Trophoblast cell (in vitro differentiated cells and primary cell): Measurements from ENCODE around the gene IMP4.

Source experiments
- DNase-seq, 2 donors: peaks; one replicate each; pipeline ENCODE4 v3.0.0-alpha.2; 2016
- H2AFZ ChIP-seq: 2 replicates; pipeline ENCODE4 v1.6.1; 2013; ENCODE audit warnings: low read length, moderate library complexity, mild to moderate bottlenecking; ENCODE audit not compliant: insufficient read depth, poor library complexity
- H2AK5ac ChIP-seq: 2 replicates; pipeline ENCODE4 v1.6.1; 2013; ENCODE audit warnings: mild to moderate bottlenecking, low read length
- H2BK120ac ChIP-seq: 2 replicates; pipeline ENCODE4 v1.6.1; 2013; ENCODE audit warnings: low read length, mild to moderate bottlenecking, moderate library complexity; ENCODE audit not compliant: insufficient read depth, poor library complexity
- H2BK12ac ChIP-seq: 2 replicates; pipeline ENCODE4 v1.6.1; 2013; ENCODE audit warnings: mild to moderate bottlenecking, low read length, moderate library complexity
- H2BK5ac ChIP-seq: 2 replicates; pipeline ENCODE4 v1.6.1; 2013; ENCODE audit warnings: low read length, low read depth, moderate library complexity, mild to moderate bottlenecking; ENCODE audit not compliant: poor library complexity
- H3K14ac ChIP-seq: 2 replicates; pipeline ENCODE4 v1.6.1; 2013; ENCODE audit warnings: mild to moderate bottlenecking, low read length
- H3K18ac ChIP-seq: 2 replicates; pipeline ENCODE4 v1.6.1; 2013; ENCODE audit warnings: mild to moderate bottlenecking, low read length
- H3K23ac ChIP-seq: 2 replicates; pipeline ENCODE4 v1.6.1; 2013; ENCODE audit warnings: low read length
- H3K27ac ChIP-seq: 2 replicates; pipeline ENCODE4 v1.5.1; 2013; ENCODE audit warnings: low read depth, mild to moderate bottlenecking, inconsistent platforms, low read length, moderate library complexity
- H3K27me3 ChIP-seq: 2 replicates; pipeline ENCODE4 v1.6.1; 2013; ENCODE audit warnings: inconsistent platforms, mild to moderate bottlenecking, low read length, moderate library complexity; ENCODE audit not compliant: insufficient read depth
- H3K36me3 ChIP-seq, 2 experiments: 1 replicate in 1 of 2; 2 replicates in 1 of 2; pipeline ENCODE4 v1.6.1; 2013; ENCODE audit warnings: low read length in 2 of 2, mild to moderate bottlenecking in 2 of 2, moderate library complexity in 1 of 2; ENCODE audit not compliant: insufficient read depth in 2 of 2, control insufficient read depth in 1 of 2
- H3K4ac ChIP-seq: 2 replicates; pipeline ENCODE4 v1.6.1; 2013; ENCODE audit warnings: low read depth, mild to moderate bottlenecking, low read length, moderate library complexity
- H3K4me1 ChIP-seq, 2 experiments: 1 replicate in 1 of 2; 2 replicates in 1 of 2; pipeline ENCODE4 v1.6.1; 2013; ENCODE audit warnings: low read length in 2 of 2, mild to moderate bottlenecking in 2 of 2, moderate library complexity in 1 of 2; ENCODE audit not compliant: insufficient read depth in 2 of 2, control insufficient read depth in 1 of 2
- H3K4me2 ChIP-seq: 2 replicates; pipeline ENCODE4 v1.6.1; 2013; ENCODE audit warnings: inconsistent platforms, mild to moderate bottlenecking, low read length, moderate library complexity
- H3K4me3 ChIP-seq: 2 replicates; pipeline ENCODE4 v1.5.1; 2013; ENCODE audit warnings: mild to moderate bottlenecking, low read depth, low read length, inconsistent platforms
- H3K79me1 ChIP-seq: one replicate; pipeline ENCODE4 v1.6.1; 2013; ENCODE audit warnings: low read length
- H3K79me2 ChIP-seq: 2 replicates; pipeline ENCODE4 v1.6.1; 2013; ENCODE audit warnings: low read length, mild to moderate bottlenecking; ENCODE audit not compliant: control insufficient read depth, insufficient read depth, poor library complexity
- H3K9ac ChIP-seq: 2 replicates; pipeline ENCODE4 v1.6.1; 2013; ENCODE audit warnings: mild to moderate bottlenecking, low read length
- H3K9me3 ChIP-seq: 2 replicates; pipeline ENCODE4 v1.6.1; 2013; ENCODE audit warnings: low read depth, mild to moderate bottlenecking, control low read depth, inconsistent platforms, low read length; ENCODE audit not compliant: insufficient read depth
- H4K12ac ChIP-seq: 2 replicates; pipeline ENCODE4 v1.6.1; 2013; ENCODE audit warnings: low read depth, mild to moderate bottlenecking, low read length, moderate library complexity
- H4K8ac ChIP-seq: 2 replicates; pipeline ENCODE4 v1.6.1; 2013; ENCODE audit warnings: low read depth, mild to moderate bottlenecking, low read length, moderate library complexity
- H4K91ac ChIP-seq: one replicate; pipeline ENCODE4 v1.6.1; 2013; ENCODE audit warnings: low read depth, mild to moderate bottlenecking, low read length, moderate library complexity
- whole genome bisulfite sequencing: extraction: QIAGEN DNeasy Blood & Tissue Kit; methylation state at CpG from one replicate; pipeline ENCODE4 v1.1.7; 2013; ENCODE audit warnings: missing lambda C conversion rate; ENCODE audit not compliant: insufficient read length, insufficient coverage; ENCODE audit errors: extremely low coverage; 5-methylcytosine and 5-hydroxymethylcytosine counted together

The IMP4 gene

DNA sequence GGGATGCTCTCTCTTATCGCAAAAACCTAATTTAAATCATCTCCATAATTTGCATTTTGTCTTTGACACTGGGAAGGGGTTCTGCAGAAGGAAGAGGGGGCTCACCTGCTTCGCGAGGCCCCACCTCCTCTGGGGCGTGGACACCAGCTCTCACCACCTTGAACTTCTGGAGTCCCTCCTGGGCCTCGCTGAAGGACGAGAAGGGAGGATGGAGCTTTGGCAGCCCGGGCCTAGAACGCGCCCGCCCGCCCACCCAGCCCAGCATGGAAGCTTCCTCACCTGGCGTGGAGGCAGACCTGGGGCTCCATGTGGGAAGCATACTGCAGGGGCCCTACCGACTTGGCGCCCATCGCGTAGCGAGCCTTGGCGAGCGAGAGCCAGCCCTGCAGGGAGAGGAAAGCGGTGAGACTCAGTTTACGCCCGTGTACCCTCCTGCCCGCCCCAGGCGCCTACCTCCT lies 1.1 kb upstream of the IMP4 start:
- WGBS: no CpG with 5 or more reads among the region's 24 CpGs
- H3K27ac ChIP-seq: no peak overlapping the region
- H3K4me3 ChIP-seq: peak overlapping the region; percentile 87
- H3K14ac ChIP-seq: peak overlapping the region; percentile 21
- peak overlapping the region; percentile 66 for H3K4me2 ChIP-seq
- H3K79me1 ChIP-seq: peaks cover 6% of the 10 kb centered on the region
- peak overlapping the region; percentile 16 for H4K91ac ChIP-seq
- peak overlapping the region; percentile 4 for H3K9ac ChIP-seq
- peak overlapping the region; percentile 68 for H4K12ac ChIP-seq
- H3K4ac ChIP-seq: no peak overlapping the region
- peaks cover 3 to 4% of the 10 kb centered on the region in 2 experiments for H3K4me1 ChIP-seq
- H3K79me2 ChIP-seq: peaks cover 2% of the 10 kb centered on the region
- H3K18ac ChIP-seq: no peak overlapping the region
- H2AK5ac ChIP-seq: no peak overlapping the region
- no peak overlapping the region for H3K23ac ChIP-seq
- no peak overlapping the region for H2BK120ac ChIP-seq
- peak overlapping the region; percentile 55 for H4K8ac ChIP-seq
- H3K36me3 ChIP-seq: peaks cover 23 to 32% of the 10 kb centered on the region in 2 experiments
- H2BK5ac ChIP-seq: no peak overlapping the region
- H3K9me3 ChIP-seq: no peaks in the 10 kb centered on the region
- peak in 1 of 2 donors; percentile 39 for DNase-seq
- H2BK12ac ChIP-seq: no peak overlapping the region
- H2AFZ ChIP-seq: no peak overlapping the region
- H3K27me3 ChIP-seq: no peaks in the 10 kb centered on the region

DNA sequence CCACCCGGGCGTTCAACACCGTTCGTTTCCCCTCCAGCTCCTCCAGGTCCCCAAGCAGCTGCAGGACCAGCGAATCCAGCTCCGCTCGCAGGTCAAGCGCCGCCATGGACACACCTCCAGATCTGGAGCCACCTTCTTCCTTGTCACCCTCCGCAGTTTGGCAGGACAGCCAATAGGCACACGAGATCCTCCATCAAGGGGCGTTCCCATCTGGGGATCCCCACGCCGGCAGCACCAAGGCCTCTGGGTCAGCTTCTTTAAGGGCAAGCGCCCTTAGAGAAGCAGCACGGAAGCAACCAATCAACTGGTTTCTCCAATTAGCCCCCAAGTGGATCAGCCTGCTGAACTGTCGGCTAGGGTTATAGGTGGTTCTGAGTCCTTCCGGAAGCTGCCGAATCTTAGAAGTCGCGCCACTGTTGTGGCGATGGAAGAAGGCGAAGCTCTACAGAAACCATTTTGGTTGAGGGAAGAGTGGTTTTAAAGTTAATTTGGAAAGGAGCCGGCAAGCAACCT lies 621 bp upstream of the IMP4 start:
- peak overlapping the region; percentile 87 for H3K4me3 ChIP-seq
- WGBS: no CpG with 5 or more reads among the region's 24 CpGs
- H3K79me1 ChIP-seq: peaks cover 6% of the 10 kb centered on the region
- no peaks in the 10 kb centered on the region for H3K27me3 ChIP-seq
- peaks cover 2% of the 10 kb centered on the region for H3K79me2 ChIP-seq
- DNase-seq: peak; percentile 93 to 96
- peak overlapping the region; percentile 68 for H4K12ac ChIP-seq
- H2BK12ac ChIP-seq: no peak overlapping the region
- no peak overlapping the region for H3K23ac ChIP-seq
- peak overlapping the region; percentile 32 for H2AFZ ChIP-seq
- peaks cover 3 to 4% of the 10 kb centered on the region in 2 experiments for H3K4me1 ChIP-seq
- peak overlapping the region; percentile 66 for H3K4me2 ChIP-seq
- no peak overlapping the region for H2BK5ac ChIP-seq
- peak overlapping the region; percentile 21 for H3K14ac ChIP-seq
- peaks cover 25 to 34% of the 10 kb centered on the region in 2 experiments for H3K36me3 ChIP-seq
- H3K4ac ChIP-seq: no peak overlapping the region
- H4K91ac ChIP-seq: peak overlapping the region; percentile 16
- no peak overlapping the region for H2BK120ac ChIP-seq
- no peak overlapping the region for H3K18ac ChIP-seq
- H3K9me3 ChIP-seq: no peaks in the 10 kb centered on the region
- peak overlapping the region; percentile 41 for H3K27ac ChIP-seq
- no peak overlapping the region for H2AK5ac ChIP-seq
- H3K9ac ChIP-seq: peak overlapping the region; percentile 4
- H4K8ac ChIP-seq: peak overlapping the region; percentile 71

DNA sequence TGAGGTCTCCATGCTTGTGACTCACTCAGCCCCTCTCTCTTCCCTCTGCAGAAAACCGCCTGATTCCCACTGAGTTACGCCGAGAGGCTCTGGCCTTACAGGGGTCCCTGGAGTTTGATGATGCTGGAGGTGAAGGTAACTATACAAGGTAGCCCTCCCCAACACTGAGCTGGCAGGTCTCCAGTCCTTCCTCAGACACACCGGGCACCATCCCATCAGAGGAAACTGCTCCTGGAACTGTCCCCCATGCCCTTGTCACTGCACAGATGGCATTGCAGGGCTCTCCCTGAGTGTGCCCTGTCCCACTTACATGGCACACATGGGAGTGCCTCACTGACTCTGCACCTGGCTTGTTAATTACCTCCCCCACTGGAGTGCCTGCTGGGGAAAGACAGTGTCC lies 1.9 kb downstream of the IMP4 start:
- Histone ChIP-seq H3K9ac (no peak overlapping the region), H2BK12ac (no peak overlapping the region), H3K27ac (no peak overlapping the region), H3K4me1 (peaks cover 3 to 4% of the 10 kb centered on the region in 2 experiments), H4K91ac (no peak overlapping the region), H3K9me3 (no peaks in the 10 kb centered on the region), H2AFZ (no peak overlapping the region), H3K4me3 (no peak overlapping the region), H3K4ac (peak overlapping the region; percentile 12), H3K14ac (no peak overlapping the region), H3K27me3 (no peaks in the 10 kb centered on the region), H3K4me2 (no peak overlapping the region), H4K8ac (no peak overlapping the region), H3K79me2 (peaks cover 2% of the 10 kb centered on the region), H2BK5ac (no peak overlapping the region), H3K36me3 (peaks cover 28 to 37% of the 10 kb centered on the region in 2 experiments), H2AK5ac (no peak overlapping the region), H3K18ac (no peak overlapping the region), H4K12ac (no peak overlapping the region), H2BK120ac (no peak overlapping the region), H3K79me1 (peaks cover 6% of the 10 kb centered on the region), H3K23ac (no peak overlapping the region)
- WGBS: no CpG with 5 or more reads among the region's 4 CpGs
- DNase-seq: no peak

- Histone ChIP-seq H3K9me3 (no peaks in the 10 kb centered on the region), H2BK5ac (no peak overlapping the region), H2BK12ac (no peak overlapping the region), H2AFZ (no peak overlapping the region), H3K79me2 (peaks cover 2% of the 10 kb centered on the region), H3K27me3 (no peaks in the 10 kb centered on the region), H3K18ac (no peak overlapping the region), H4K91ac (no peak overlapping the region), H3K4me2 (no peak overlapping the region), H3K23ac (no peak overlapping the region), H2AK5ac (no peak overlapping the region), H3K4ac (no peak overlapping the region), H3K9ac (no peak overlapping the region), H3K4me3 (no peak overlapping the region), H4K8ac (no peak overlapping the region), H3K36me3 (peaks cover 28 to 36% of the 10 kb centered on the region in 2 experiments), H2BK120ac (no peak overlapping the region), H3K14ac (no peak overlapping the region), H4K12ac (no peak overlapping the region), H3K27ac (no peak overlapping the region), H3K4me1 (peaks cover 3 to 4% of the 10 kb centered on the region in 2 experiments), H3K79me1 (peaks cover 6% of the 10 kb centered on the region)
- WGBS: no CpG with 5 or more reads among the region's 13 CpGs
- DNase-seq: no peak
Measured at GRCh38 chr2:130345091-130345490, 2.4 kb downstream of the IMP4 start.
